RWPE1 (cell line): ENCODE data around the gene SRGAP1.
A peak's percentile ranks its signal among the peaks of the same experiment; 100 is the strongest.

ENCODE experiments used
- CTCF ChIA-PET: fragments of 350-600 bp; sonication (Branson Sonifier 250); formaldehyde crosslinking; extraction: SDS; loops from one replicate; lab custom pipeline; 2021; lab: Yijun Ruan, JAX
- POLR2A ChIA-PET: fragments of 400-600 bp; formaldehyde crosslinking; extraction: SDS; loops from one replicate; lab custom pipeline; 2020; ENCODE audit warnings: antibody characterized with exemption; ENCODE audit not compliant: low non-redundant PET; lab: Yijun Ruan, JAX
- DNase-seq: peaks from one replicate; pipeline ENCODE4 v3.0.0; 2012; ENCODE audit warnings: low spot score
- H3K27ac ChIP-seq: fragments of 450-650 bp; 2 replicates; pipeline ENCODE4 v1.5.1; 2017
- CTCF ChIP-seq: fragments of 450-650 bp; conservative IDR thresholded peaks from 2 replicates; pipeline ENCODE4 v1.5.1; 2017; ENCODE audit warnings: low read depth, mild to moderate bottlenecking

The SRGAP1 gene

GRCh38 chr12:63937378-63938316, 93.1 kb downstream of the SRGAP1 start:
- H3K27ac ChIP-seq, result peak overlapping the region; percentile 35
- POLR2A ChIA-PET, result no interaction called here
- CTCF ChIA-PET, result interaction anchor here (0.6 to 0.7 kb wide), 2 partner anchors 13 to 111 kb away, joined by 3 read pairs; no protein-coding TSS in a partner anchor
- TF ChIP-seq CTCF, result no peak
- no peak for DNase-seq

GRCh38 chr12:63940310-63941005, 96.0 kb downstream of the SRGAP1 start:
- POLR2A ChIA-PET, result interaction anchor here (0.6 kb wide), 1 partner anchor 444 kb away, joined by 3 read pairs; no protein-coding TSS in a partner anchor
- CTCF ChIA-PET, result interaction anchor here (0.6 kb wide), 2 partner anchors 37 to 92 kb away, joined by 3 to 5 read pairs; no protein-coding TSS in a partner anchor
- no peak for DNase-seq
- TF ChIP-seq CTCF, result no peak
- H3K27ac ChIP-seq, result no peak overlapping the region

- ChIA-PET POLR2A (interaction anchor here (0.7 kb wide), 1 partner anchor 25 kb away, joined by 11 read pairs; no protein-coding TSS in a partner anchor), CTCF (no interaction called here)
- no peak for TF ChIP-seq CTCF
- no peak overlapping the region for H3K27ac ChIP-seq
- DNase-seq, result no peak
Observed at GRCh38 chr12:63941166-63941800, 96.8 kb downstream of the SRGAP1 start.

- no peak for TF ChIP-seq CTCF
- no peak overlapping the region for H3K27ac ChIP-seq
Observed at GRCh38 chr12:63941879-63942278, 97.4 kb downstream of the SRGAP1 start.

GRCh38 chr12:63942464-63943241, 98.2 kb downstream of the SRGAP1 start:
- CTCF ChIA-PET, result no interaction called here
- no peak for DNase-seq
- no peak overlapping the region for H3K27ac ChIP-seq
- no peak for TF ChIP-seq CTCF
- POLR2A ChIA-PET, result interaction anchor here (0.5 kb wide), 1 partner anchor 1222 kb away, joined by 7 read pairs; no protein-coding TSS in a partner anchor

More at GRCh38 chr12:63941879-63942278, 97.4 kb downstream of the SRGAP1 start:
- ChIA-PET CTCF (no interaction called here), POLR2A (no interaction called here)
- DNase-seq, result no peak
